ENCODE results near the gene MTG1. TPM values are rescaled to one million over a fixed set of nuclear protein-coding genes. Genes with fewer than 3 reads are reported as not detected.

MTG1 gene
- total and polyA plus RNA-seq, 2 experiments from 2014 or later, result 22.8 to 50.7 TPM

- Histone ChIP-seq H4K20me1 (ENCODE audit: insufficient read depth) (0 out of 2 replicates have a peak, but pooled peaks cover 3% of the 10 kb centered on the region), H2AFZ (no peak overlapping the region), H3K9me2 (ENCODE audit: insufficient read depth) (no peaks in the 10 kb centered on the region), H3K4me1 (ENCODE audit: insufficient read depth) (no peaks in the 10 kb centered on the region), H3K27ac (no peak overlapping the region), H3K79me2 (ENCODE audit: insufficient read depth) (peaks cover 37% of the 10 kb centered on the region), H3K36me3 (ENCODE audit: low read depth) (peaks cover 29% of the 10 kb centered on the region), H3K9me3 (ENCODE audit: low read depth) (peaks cover 5% of the 10 kb centered on the region), H3K9ac (no peak overlapping the region), H3K4me3 (no peak overlapping the region), H3K4me2 (ENCODE audit: unreplicated experiment) (no peak overlapping the region), H3K27me3 (replicated peaks; ENCODE audit: insufficient read depth) (no peaks in the 10 kb centered on the region), H3F3A (ENCODE audit: insufficient read depth) (no peaks in the 10 kb centered on the region)
- in situ Hi-C loops (cut with MboI), result no loop called here
- TF ChIP-seq EZH2phosphoT487 (IDR thresholded peaks at IDR 0.05; ENCODE audit: insufficient read depth, low read depth), result no peak
- no peak for TF ChIP-seq EZH2 (IDR thresholded peaks at IDR 0.05; ENCODE audit: insufficient read depth, poor library complexity, severe bottlenecking)
- WGBS, 2 experiments (ENCODE audit: low coverage in 1 of 2, low lambda C conversion rate in 2 of 2, missing lambda C conversion rate in 2 of 2), result 93 to 98% methylated on average over 22 to 25 of the region's 25 CpGs
- DNase-seq, result no peak
Observed at GRCh38 chr10:133415752-133416151, 21.8 kb downstream of the MTG1 start.

- H3K9ac ChIP-seq, result no peak overlapping the region
- no peak overlapping the region for H3K27ac ChIP-seq
- no peaks in the 10 kb centered on the region for H3K9me2 ChIP-seq (ENCODE audit: insufficient read depth)
- H3K27me3 ChIP-seq (replicated peaks; ENCODE audit: insufficient read depth), result no peaks in the 10 kb centered on the region
- no peak overlapping the region for H3K4me3 ChIP-seq
- 86 to 90% methylated on average over 14 of the region's 14 CpGs for WGBS, 2 experiments (ENCODE audit: low coverage in 1 of 2, low lambda C conversion rate in 2 of 2, missing lambda C conversion rate in 2 of 2)
- DNase-seq, result no peak
- in situ Hi-C loops (cut with MboI), result no loop called here
- H3K9me3 ChIP-seq (ENCODE audit: low read depth), result no peaks in the 10 kb centered on the region
- peaks cover 10% of the 10 kb centered on the region for H3K79me2 ChIP-seq (ENCODE audit: insufficient read depth)
- H4K20me1 ChIP-seq (ENCODE audit: insufficient read depth), result no peaks in the 10 kb centered on the region
- no peaks in the 10 kb centered on the region for H3K4me1 ChIP-seq (ENCODE audit: insufficient read depth)
- no peak for TF ChIP-seq EZH2phosphoT487 (IDR thresholded peaks at IDR 0.05; ENCODE audit: insufficient read depth, low read depth)
- H3F3A ChIP-seq (ENCODE audit: insufficient read depth), result no peaks in the 10 kb centered on the region
- peaks cover 3% of the 10 kb centered on the region; the same call in 1 of the 2 replicates for H3K36me3 ChIP-seq (ENCODE audit: low read depth)
- H3K4me2 ChIP-seq (ENCODE audit: unreplicated experiment), result no peak overlapping the region
- no peak overlapping the region for H2AFZ ChIP-seq
Observed at GRCh38 chr10:133418289-133418993, 24.5 kb downstream of the MTG1 start.

GRCh38 chr10:133419211-133419950 is 25.4 kb downstream of the MTG1 start:
- no peak overlapping the region for H3K4me2 ChIP-seq (ENCODE audit: unreplicated experiment)
- in situ Hi-C loops (cut with MboI), result no loop called here
- 0 out of 2 replicates have a peak, but pooled peaks cover 8% of the 10 kb centered on the region for H3K79me2 ChIP-seq (ENCODE audit: insufficient read depth)
- TF ChIP-seq EZH2phosphoT487 (IDR thresholded peaks at IDR 0.05; ENCODE audit: insufficient read depth, low read depth) (no peak), EZH2 (IDR thresholded peaks at IDR 0.05; ENCODE audit: insufficient read depth, poor library complexity, severe bottlenecking) (no peak)
- WGBS, 2 experiments (ENCODE audit: low coverage in 1 of 2, low lambda C conversion rate in 2 of 2, missing lambda C conversion rate in 2 of 2), result 94 to 95% methylated on average over 29 to 34 of the region's 34 CpGs
- H3K27ac ChIP-seq, result no peak overlapping the region
- no peak for DNase-seq
- H3K27me3 ChIP-seq (replicated peaks; ENCODE audit: insufficient read depth), result no peaks in the 10 kb centered on the region
- no peak overlapping the region for H3K9ac ChIP-seq
- peaks cover 3% of the 10 kb centered on the region; the same call in 1 of the 2 replicates for H3K36me3 ChIP-seq (ENCODE audit: low read depth)
- H4K20me1 ChIP-seq (ENCODE audit: insufficient read depth), result no peaks in the 10 kb centered on the region
- H3K4me3 ChIP-seq, result no peak overlapping the region
- H3K9me2 ChIP-seq (ENCODE audit: insufficient read depth), result no peaks in the 10 kb centered on the region
- no peak overlapping the region for H2AFZ ChIP-seq
- no peaks in the 10 kb centered on the region for H3K4me1 ChIP-seq (ENCODE audit: insufficient read depth)
- H3F3A ChIP-seq (ENCODE audit: insufficient read depth), result no peaks in the 10 kb centered on the region
- no peaks in the 10 kb centered on the region for H3K9me3 ChIP-seq (ENCODE audit: low read depth)

GRCh38 chr10:133420028-133420427 is 26.1 kb downstream of the MTG1 start:
- peaks cover 3% of the 10 kb centered on the region; the same call in 1 of the 2 replicates for H3K36me3 ChIP-seq (ENCODE audit: low read depth)
- in situ Hi-C loops (cut with MboI), result no loop called here
- no peaks in the 10 kb centered on the region for H3K9me3 ChIP-seq (ENCODE audit: low read depth)
- DNase-seq, result no peak
- H3F3A ChIP-seq (ENCODE audit: insufficient read depth), result no peaks in the 10 kb centered on the region
- H2AFZ ChIP-seq, result no peak overlapping the region
- no peaks in the 10 kb centered on the region for H3K9me2 ChIP-seq (ENCODE audit: insufficient read depth)
- H3K4me3 ChIP-seq, result no peak overlapping the region
- H4K20me1 ChIP-seq (ENCODE audit: insufficient read depth), result no peaks in the 10 kb centered on the region
- no peaks in the 10 kb centered on the region for H3K4me1 ChIP-seq (ENCODE audit: insufficient read depth)
- H3K27ac ChIP-seq, result no peak overlapping the region
- TF ChIP-seq EZH2phosphoT487 (IDR thresholded peaks at IDR 0.05; ENCODE audit: insufficient read depth, low read depth) (no peak), EZH2 (IDR thresholded peaks at IDR 0.05; ENCODE audit: insufficient read depth, poor library complexity, severe bottlenecking) (no peak)
- no peaks in the 10 kb centered on the region for H3K27me3 ChIP-seq (replicated peaks; ENCODE audit: insufficient read depth)
- 96% methylated on average over 17 of the region's 17 CpGs for WGBS, 2 experiments (ENCODE audit: low coverage in 1 of 2, low lambda C conversion rate in 2 of 2, missing lambda C conversion rate in 2 of 2)
- H3K4me2 ChIP-seq (ENCODE audit: unreplicated experiment), result no peak overlapping the region
- H3K9ac ChIP-seq, result no peak overlapping the region
- 0 out of 2 replicates have a peak, but pooled peaks cover 8% of the 10 kb centered on the region for H3K79me2 ChIP-seq (ENCODE audit: insufficient read depth)

All from GM23248 (cell line).